Measurements from ENCODE around the gene KRTAP10-8.
"Not testable (repeated sequence)": the region's sequence is repeated elsewhere in the genome, so short reads cannot be mapped to it uniquely, and the experiment has no call there.

Gene KRTAP10-8

DNA sequence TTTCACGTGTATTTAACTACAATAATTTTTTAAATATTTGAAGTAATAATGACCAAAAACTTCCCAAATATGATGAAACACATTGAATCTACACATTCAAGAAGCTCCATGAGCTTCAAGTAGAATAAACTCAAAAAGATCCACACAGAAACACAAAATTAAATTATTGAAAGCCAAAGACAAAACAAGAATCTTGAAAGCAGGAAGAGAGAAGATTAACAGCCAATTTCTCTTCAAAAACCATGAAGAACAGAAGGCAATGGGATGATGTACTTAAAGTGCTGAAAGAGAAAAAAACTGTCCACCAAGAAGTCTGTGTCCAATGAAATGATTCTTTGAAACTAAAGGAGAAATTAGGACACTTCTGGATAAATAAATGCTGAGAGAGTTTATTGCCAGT lies 20.2 kb downstream of the KRTAP10-8 start:
- H3K36me3 ChIP-seq (ENCODE audit: control insufficient read depth, insufficient read depth, low read length) = no peaks in the 10 kb centered on the region
- no peak for DNase-seq
- H3K4me3 ChIP-seq (ENCODE audit: insufficient read depth, low read depth, low read length, poor library complexity, severe bottlenecking) = no peak overlapping the region
- no peak overlapping the region for H3K27ac ChIP-seq (ENCODE audit: insufficient read depth, low read length, poor library complexity, severe bottlenecking)
- H3K9me3 ChIP-seq (ENCODE audit: control insufficient read depth, low read length) = peaks cover 17% of the 10 kb centered on the region
- peaks cover 18% of the 10 kb centered on the region for H3K4me1 ChIP-seq (ENCODE audit: control insufficient read depth, insufficient read depth, low read length, poor library complexity, severe bottlenecking)
- no peaks in the 10 kb centered on the region for H3K27me3 ChIP-seq (replicated peaks; ENCODE audit: control insufficient read depth, insufficient read depth, low read length, poor library complexity, severe bottlenecking)

DNA sequence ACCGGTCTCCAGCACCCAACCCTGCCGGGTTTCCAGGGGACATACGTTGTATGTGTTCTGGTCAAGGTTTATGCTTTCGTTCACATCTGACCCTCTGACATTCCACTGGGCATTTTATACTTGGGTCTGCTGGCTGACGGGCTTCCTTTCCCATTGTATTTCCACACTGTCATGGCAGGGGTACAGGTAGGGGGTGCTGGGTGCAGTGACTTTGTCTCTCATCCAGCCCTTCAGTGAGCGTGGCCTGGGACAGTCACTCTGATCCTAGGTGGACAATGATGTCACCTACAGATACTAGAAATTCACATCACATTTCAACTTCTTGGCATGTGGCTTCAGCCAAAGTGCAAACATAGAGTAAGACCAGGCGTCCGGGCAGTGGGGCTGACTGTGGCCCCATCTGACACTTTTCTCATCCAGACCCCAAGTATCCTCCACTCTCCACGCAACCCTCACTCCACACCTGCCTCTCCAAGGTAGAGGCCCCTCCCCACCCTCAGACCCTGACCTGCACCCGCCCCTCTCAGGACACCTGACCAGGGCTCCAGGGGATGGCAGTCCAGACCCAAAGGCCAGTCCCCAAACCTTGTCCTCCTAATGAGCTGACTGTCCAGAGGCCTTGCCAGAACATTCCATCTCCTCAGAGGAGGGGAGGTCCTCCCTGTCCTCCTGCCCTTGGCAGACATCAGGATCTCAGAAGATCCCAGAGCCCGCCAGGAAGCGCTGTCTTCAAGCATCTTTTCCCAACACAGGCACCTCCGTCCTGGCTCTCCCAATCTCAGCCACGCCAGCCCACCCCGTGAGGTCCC lies 24.5 kb downstream of the KRTAP10-8 start:
- no peak for DNase-seq
- Histone ChIP-seq H3K4me3 (ENCODE audit: insufficient read depth, low read depth, low read length, poor library complexity, severe bottlenecking) (no peak overlapping the region), H3K27ac (ENCODE audit: insufficient read depth, low read length, poor library complexity, severe bottlenecking) (no peak overlapping the region), H3K36me3 (ENCODE audit: control insufficient read depth, insufficient read depth, low read length) (no peaks in the 10 kb centered on the region), H3K27me3 (replicated peaks; ENCODE audit: control insufficient read depth, insufficient read depth, low read length, poor library complexity, severe bottlenecking) (no peaks in the 10 kb centered on the region), H3K9me3 (ENCODE audit: control insufficient read depth, low read length) (peaks cover 4% of the 10 kb centered on the region), H3K4me1 (ENCODE audit: control insufficient read depth, insufficient read depth, low read length, poor library complexity, severe bottlenecking) (no peaks in the 10 kb centered on the region)

DNA sequence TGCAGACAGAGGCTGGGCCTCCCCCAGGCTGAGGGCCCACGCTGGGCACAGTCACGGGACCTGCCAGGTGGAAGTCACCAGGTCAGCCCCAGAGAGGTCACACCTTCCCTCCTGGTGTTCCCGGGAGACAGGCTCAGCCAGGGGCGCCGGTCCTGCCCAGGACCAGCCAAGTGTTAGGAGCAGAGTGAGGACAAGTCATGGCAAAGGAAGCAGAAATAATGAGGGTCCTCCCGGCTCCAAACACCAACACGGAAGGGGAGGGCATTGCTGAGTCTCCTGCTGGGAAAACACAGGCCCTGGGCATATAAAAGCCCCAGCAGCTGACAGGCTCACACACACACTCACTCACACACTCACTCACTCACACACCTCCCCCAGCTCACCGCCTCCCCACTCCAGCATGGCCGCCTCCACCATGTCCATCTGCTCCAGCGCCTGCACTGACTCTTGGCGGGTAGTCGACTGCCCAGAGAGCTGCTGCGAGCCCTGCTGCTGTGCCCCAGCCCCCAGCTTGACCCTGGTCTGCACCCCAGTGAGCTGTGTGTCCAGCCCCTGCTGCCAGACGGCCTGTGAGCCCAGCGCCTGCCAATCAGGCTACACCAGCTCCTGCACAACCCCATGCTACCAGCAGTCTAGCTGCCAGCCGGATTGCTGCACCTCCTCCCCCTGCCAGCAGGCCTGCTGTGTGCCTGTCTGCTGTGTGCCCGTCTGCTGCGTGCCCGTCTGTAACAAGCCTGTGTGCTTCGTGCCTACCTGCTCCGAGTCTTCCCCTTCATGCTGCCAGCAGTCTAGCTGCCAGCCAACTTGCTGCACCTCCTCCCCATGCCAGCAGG lies 25.4 kb downstream of the KRTAP10-8 start, which contains the start of gene KRTAP10-10:
Gene KRTAP10-10, plus strand, starts transcription at position 339 of the 833 bp plus-strand sequence. Its CDS starts 62 bp downstream, at position 401.
- no peak for DNase-seq
- Histone ChIP-seq H3K27ac (ENCODE audit: insufficient read depth, low read length, poor library complexity, severe bottlenecking) (no peak within 1 kb of the TSS), H3K27me3 (replicated peaks; ENCODE audit: control insufficient read depth, insufficient read depth, low read length, poor library complexity, severe bottlenecking) (no peaks in the 10 kb centered on the region), H3K9me3 (ENCODE audit: control insufficient read depth, low read length) (no peaks in the 10 kb centered on the region), H3K4me1 (ENCODE audit: control insufficient read depth, insufficient read depth, low read length, poor library complexity, severe bottlenecking) (no peaks in the 10 kb centered on the region), H3K4me3 (ENCODE audit: insufficient read depth, low read depth, low read length, poor library complexity, severe bottlenecking) (no peak within 1 kb of the TSS), H3K36me3 (ENCODE audit: control insufficient read depth, insufficient read depth, low read length) (no peaks in the 10 kb centered on the region)

DNA sequence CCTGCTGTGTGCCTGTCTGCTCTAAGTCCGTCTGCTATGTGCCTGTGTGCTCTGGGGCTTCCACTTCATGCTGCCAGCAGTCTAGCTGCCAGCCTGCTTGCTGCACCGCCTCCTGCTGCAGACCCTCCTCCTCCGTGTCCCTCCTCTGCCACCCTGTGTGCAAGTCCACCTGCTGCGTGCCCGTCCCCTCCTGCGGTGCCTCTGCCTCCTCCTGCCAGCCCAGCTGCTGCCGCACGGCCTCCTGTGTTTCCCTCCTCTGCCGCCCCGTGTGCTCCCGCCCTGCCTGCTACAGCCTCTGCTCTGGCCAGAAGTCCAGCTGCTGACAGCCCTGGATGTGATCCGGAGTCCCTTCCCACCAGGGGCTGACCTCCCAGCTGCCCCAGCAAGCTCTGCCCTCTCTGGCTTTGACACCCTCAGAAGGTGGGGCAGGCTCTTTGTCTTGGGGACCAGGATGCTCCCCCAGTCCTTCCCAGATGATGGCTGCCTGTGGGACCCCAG lies 26.0 kb downstream of the KRTAP10-8 start:
- not testable (repeated sequence) for H3K9me3 ChIP-seq (ENCODE audit: control insufficient read depth, low read length); H3K27ac ChIP-seq (ENCODE audit: insufficient read depth, low read length, poor library complexity, severe bottlenecking); H3K4me1 ChIP-seq (ENCODE audit: control insufficient read depth, insufficient read depth, low read length, poor library complexity, severe bottlenecking); H3K4me3 ChIP-seq (ENCODE audit: insufficient read depth, low read depth, low read length, poor library complexity, severe bottlenecking); H3K27me3 ChIP-seq (replicated peaks; ENCODE audit: control insufficient read depth, insufficient read depth, low read length, poor library complexity, severe bottlenecking); DNase-seq; H3K36me3 ChIP-seq (ENCODE audit: control insufficient read depth, insufficient read depth, low read length)

DNA sequence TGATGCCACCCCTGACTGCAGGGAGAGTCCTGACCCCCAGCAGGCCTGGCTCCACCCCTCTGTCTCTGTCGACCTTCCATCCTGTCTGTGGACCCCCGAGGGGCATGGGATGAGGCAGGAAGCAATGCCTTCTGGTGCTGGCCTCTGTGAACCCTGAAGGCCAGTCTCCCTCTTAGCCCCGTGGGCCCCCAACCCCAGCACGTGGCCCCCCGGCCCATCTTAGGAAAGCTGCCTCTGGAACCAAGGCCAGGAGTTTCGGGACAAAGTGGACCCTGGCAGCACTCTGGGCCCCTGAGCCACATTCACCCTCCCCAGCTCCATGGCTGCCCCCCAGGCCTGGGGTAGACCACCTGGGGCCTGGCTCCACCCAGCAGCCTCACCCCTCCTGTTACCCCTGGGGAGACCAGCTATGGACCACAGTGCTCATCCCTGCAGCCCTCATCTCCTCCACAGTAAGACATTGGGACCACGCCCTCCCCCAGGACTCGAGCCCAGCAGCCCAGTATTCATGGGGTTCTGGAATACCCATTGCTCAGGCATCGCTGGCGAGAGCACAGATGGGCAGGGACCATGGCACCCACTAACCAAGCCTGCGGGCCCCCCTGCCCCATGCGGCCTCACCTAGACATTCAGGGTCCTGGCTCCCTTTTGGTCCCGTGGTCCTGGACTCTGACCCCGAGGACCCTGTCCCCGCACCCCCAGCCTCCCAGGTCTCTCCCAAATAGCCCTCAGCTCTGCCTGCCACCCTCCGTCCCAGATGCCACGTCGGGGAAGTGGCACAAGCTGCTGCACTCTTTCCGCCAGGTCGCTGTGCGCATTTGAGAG lies 26.8 kb downstream of the KRTAP10-8 start:
- not testable (repeated sequence) for H3K9me3 ChIP-seq (ENCODE audit: control insufficient read depth, low read length); H3K4me3 ChIP-seq (ENCODE audit: insufficient read depth, low read depth, low read length, poor library complexity, severe bottlenecking); H3K4me1 ChIP-seq (ENCODE audit: control insufficient read depth, insufficient read depth, low read length, poor library complexity, severe bottlenecking); H3K36me3 ChIP-seq (ENCODE audit: control insufficient read depth, insufficient read depth, low read length); DNase-seq; H3K27ac ChIP-seq (ENCODE audit: insufficient read depth, low read length, poor library complexity, severe bottlenecking); H3K27me3 ChIP-seq (replicated peaks; ENCODE audit: control insufficient read depth, insufficient read depth, low read length, poor library complexity, severe bottlenecking)

DNA sequence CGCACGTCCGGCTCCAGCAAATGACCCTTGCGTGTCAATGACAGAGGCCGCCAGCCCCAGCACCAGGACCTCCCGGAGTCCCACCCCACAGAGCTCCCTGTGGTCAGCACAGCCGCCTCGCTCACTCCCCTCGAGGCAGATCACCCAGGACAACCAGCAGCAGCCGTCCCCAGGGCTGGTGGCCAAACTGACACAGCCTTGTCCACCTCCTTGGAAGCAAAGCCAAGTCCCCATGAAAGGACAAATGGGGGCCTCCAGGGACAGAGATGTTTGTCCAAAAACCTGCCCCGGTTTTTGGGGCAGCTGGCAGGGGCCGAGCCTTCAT lies 27.4 kb downstream of the KRTAP10-8 start:
- no peak for DNase-seq
- Histone ChIP-seq H3K27me3 (replicated peaks; ENCODE audit: control insufficient read depth, insufficient read depth, low read length, poor library complexity, severe bottlenecking) (no peaks in the 10 kb centered on the region), H3K9me3 (ENCODE audit: control insufficient read depth, low read length) (no peaks in the 10 kb centered on the region), H3K27ac (ENCODE audit: insufficient read depth, low read length, poor library complexity, severe bottlenecking) (no peak overlapping the region), H3K36me3 (ENCODE audit: control insufficient read depth, insufficient read depth, low read length) (no peaks in the 10 kb centered on the region), H3K4me1 (ENCODE audit: control insufficient read depth, insufficient read depth, low read length, poor library complexity, severe bottlenecking) (no peaks in the 10 kb centered on the region), H3K4me3 (ENCODE audit: insufficient read depth, low read depth, low read length, poor library complexity, severe bottlenecking) (no peak overlapping the region)

DNA sequence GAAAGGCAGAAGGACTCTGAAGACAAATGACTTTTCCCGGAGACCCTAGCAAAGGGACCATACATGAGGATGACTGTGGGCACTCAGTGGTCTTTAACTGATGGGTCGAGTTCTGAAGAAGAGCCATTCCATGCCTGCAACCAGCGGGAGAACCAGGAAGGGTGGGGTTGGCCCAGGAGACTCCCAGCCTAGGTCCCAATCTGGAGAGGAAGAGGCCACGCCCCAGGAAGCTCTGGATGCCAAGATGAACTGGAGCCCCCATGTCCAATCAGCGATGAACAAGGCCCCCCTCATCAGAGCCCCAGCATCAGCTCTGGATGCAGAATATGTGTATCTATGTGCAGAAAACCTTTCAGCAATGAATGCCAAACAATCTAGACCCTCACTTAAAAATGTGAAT lies 28.9 kb downstream of the KRTAP10-8 start:
- no peak overlapping the region for H3K4me3 ChIP-seq (ENCODE audit: insufficient read depth, low read depth, low read length, poor library complexity, severe bottlenecking)
- H3K27me3 ChIP-seq (replicated peaks; ENCODE audit: control insufficient read depth, insufficient read depth, low read length, poor library complexity, severe bottlenecking) = no peaks in the 10 kb centered on the region
- no peak overlapping the region for H3K27ac ChIP-seq (ENCODE audit: insufficient read depth, low read length, poor library complexity, severe bottlenecking)
- no peaks in the 10 kb centered on the region for H3K9me3 ChIP-seq (ENCODE audit: control insufficient read depth, low read length)
- DNase-seq = no peak
- H3K36me3 ChIP-seq (ENCODE audit: control insufficient read depth, insufficient read depth, low read length) = no peaks in the 10 kb centered on the region
- H3K4me1 ChIP-seq (ENCODE audit: control insufficient read depth, insufficient read depth, low read length, poor library complexity, severe bottlenecking) = no peaks in the 10 kb centered on the region

DNA sequence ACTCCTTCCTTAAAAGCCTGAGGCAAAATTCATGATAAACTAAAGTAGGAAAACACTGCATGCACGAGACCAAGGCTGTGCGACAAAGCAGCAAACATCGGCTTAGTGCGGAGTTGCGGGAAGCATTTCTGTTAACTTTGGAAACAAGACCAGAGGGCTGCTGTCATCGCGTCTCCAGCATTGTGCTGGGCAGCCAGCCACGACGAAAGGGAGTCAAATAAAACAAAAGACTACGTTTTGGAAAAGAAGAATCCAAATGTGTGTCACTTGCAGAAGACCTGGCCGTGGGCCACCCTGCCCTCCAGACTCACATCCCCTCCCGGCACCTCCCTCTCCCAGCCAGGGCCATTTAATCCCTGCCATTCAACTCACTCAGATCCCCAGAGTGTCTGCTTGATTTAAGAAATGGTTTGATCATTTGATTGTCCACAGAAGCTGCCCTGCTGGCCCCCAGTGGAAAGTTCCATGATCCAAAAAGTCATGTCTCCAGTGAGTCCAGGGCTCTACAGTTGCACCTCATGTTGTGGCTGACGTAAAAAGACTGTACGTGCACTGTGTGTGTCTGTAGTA lies 31.9 kb downstream of the KRTAP10-8 start:
- DNase-seq = no peak
- H3K4me3 ChIP-seq (ENCODE audit: insufficient read depth, low read depth, low read length, poor library complexity, severe bottlenecking) = no peak overlapping the region
- H3K9me3 ChIP-seq (ENCODE audit: control insufficient read depth, low read length) = no peaks in the 10 kb centered on the region
- no peaks in the 10 kb centered on the region for H3K4me1 ChIP-seq (ENCODE audit: control insufficient read depth, insufficient read depth, low read length, poor library complexity, severe bottlenecking)
- no peaks in the 10 kb centered on the region for H3K36me3 ChIP-seq (ENCODE audit: control insufficient read depth, insufficient read depth, low read length)
- no peak overlapping the region for H3K27ac ChIP-seq (ENCODE audit: insufficient read depth, low read length, poor library complexity, severe bottlenecking)
- no peaks in the 10 kb centered on the region for H3K27me3 ChIP-seq (replicated peaks; ENCODE audit: control insufficient read depth, insufficient read depth, low read length, poor library complexity, severe bottlenecking)

DNA sequence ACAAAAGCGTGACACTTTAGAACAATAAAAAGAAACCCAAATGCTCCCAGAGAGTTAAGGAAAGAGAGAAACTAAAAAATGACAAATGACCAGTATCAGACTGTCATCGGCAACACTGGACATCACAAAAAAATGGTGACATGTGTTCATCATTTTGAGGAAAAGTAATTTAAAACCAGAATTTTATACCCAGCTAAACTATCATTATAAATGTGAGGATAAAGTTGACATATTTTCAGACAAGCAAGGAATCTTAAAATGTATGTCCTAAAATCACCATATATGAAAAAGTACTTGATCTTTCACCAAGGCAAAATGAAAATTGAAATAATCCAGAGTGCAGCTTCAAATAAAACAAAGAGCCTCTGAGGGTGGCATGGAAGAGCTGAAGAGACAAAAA lies 33.0 kb downstream of the KRTAP10-8 start:
- Histone ChIP-seq H3K27me3 (replicated peaks; ENCODE audit: control insufficient read depth, insufficient read depth, low read length, poor library complexity, severe bottlenecking) (no peaks in the 10 kb centered on the region), H3K36me3 (ENCODE audit: control insufficient read depth, insufficient read depth, low read length) (no peaks in the 10 kb centered on the region), H3K9me3 (ENCODE audit: control insufficient read depth, low read length) (no peaks in the 10 kb centered on the region), H3K4me3 (ENCODE audit: insufficient read depth, low read depth, low read length, poor library complexity, severe bottlenecking) (no peak overlapping the region), H3K4me1 (ENCODE audit: control insufficient read depth, insufficient read depth, low read length, poor library complexity, severe bottlenecking) (no peaks in the 10 kb centered on the region), H3K27ac (ENCODE audit: insufficient read depth, low read length, poor library complexity, severe bottlenecking) (no peak overlapping the region)
- no peak for DNase-seq
